Neural crest cell (in vitro differentiated cells): ENCODE data around the gene XPNPEP1. TPM values are rescaled to one million over a fixed set of nuclear protein-coding genes. Genes with fewer than 3 reads are reported as not detected.

Source experiments
- DNase-seq: peaks from one replicate; pipeline ENCODE4 v3.0.0; 2021; ENCODE audit warnings: low read depth, mixed read lengths, low spot score
- H3K27ac Mint-ChIP-seq: one replicate; pipeline ENCODE4 v1.8.0; 2021; ENCODE audit warnings: mild to moderate bottlenecking, mixed read lengths; ENCODE audit not compliant: unreplicated experiment
- H3K27me3 Mint-ChIP-seq: 2 replicates; pipeline ENCODE4 v1.8.0; 2021; ENCODE audit warnings: low read depth, mild to moderate bottlenecking, mixed read lengths
- H3K36me3 Mint-ChIP-seq: 2 replicates; pipeline ENCODE4 v1.8.0; 2021; ENCODE audit warnings: low read depth, mild to moderate bottlenecking, mixed read lengths
- H3K4me1 Mint-ChIP-seq: 2 replicates; pipeline ENCODE4 v1.8.0; 2021; ENCODE audit warnings: mixed read lengths
- H3K4me3 Mint-ChIP-seq: one replicate; pipeline ENCODE4 v1.8.0; 2021; ENCODE audit warnings: mild to moderate bottlenecking, mixed read lengths
- H3K9me3 Mint-ChIP-seq: 2 replicates; pipeline ENCODE4 v1.8.0; 2021; ENCODE audit warnings: mixed read lengths
- CTCF ChIP-seq: fragments of 200-600 bp; sonication (generic); conservative IDR thresholded peaks from 2 replicates; pipeline ENCODE4 v1.5.0; 2021; ENCODE audit warnings: antibody characterized with exemption, mild to moderate bottlenecking
- total RNA-seq: library from RNA; stranded (reverse); gene quantifications from 2 replicates; pipeline ENCODE4 v1.2.1, GENCODE V29; 2021

XPNPEP1 gene
- total RNA-seq, 1 donor from 2014 or later: 76.8 TPM

GRCh38 chr10:109932968-109933367, 9.7 kb upstream of the XPNPEP1 start:
- Mint-ChIP-seq H3K27me3 (no peaks in the 10 kb centered on the region), H3K36me3 (no peaks in the 10 kb centered on the region), H3K4me1 (peaks cover 58% of the 10 kb centered on the region), H3K27ac (no peak overlapping the region), H3K4me3 (no peak overlapping the region), H3K9me3 (no peaks in the 10 kb centered on the region)
- no peak for TF ChIP-seq CTCF
- DNase-seq: no peak

GRCh38 chr10:109932391-109932790, 9.1 kb upstream of the XPNPEP1 start:
- no peak for TF ChIP-seq CTCF
- Mint-ChIP-seq H3K4me3 (no peak overlapping the region), H3K27me3 (no peaks in the 10 kb centered on the region), H3K4me1 (peaks cover 59% of the 10 kb centered on the region), H3K36me3 (no peaks in the 10 kb centered on the region), H3K9me3 (no peaks in the 10 kb centered on the region), H3K27ac (no peak overlapping the region)
- no peak for DNase-seq

GRCh38 chr10:109931163-109931562, 7.9 kb upstream of the XPNPEP1 start:
- Mint-ChIP-seq H3K9me3 (no peaks in the 10 kb centered on the region), H3K27me3 (no peaks in the 10 kb centered on the region), H3K4me1 (peaks cover 52% of the 10 kb centered on the region), H3K4me3 (no peak overlapping the region), H3K27ac (no peak overlapping the region), H3K36me3 (no peaks in the 10 kb centered on the region)
- DNase-seq: no peak
- TF ChIP-seq CTCF: no peak

- no peaks in the 10 kb centered on the region for H3K9me3 Mint-ChIP-seq
- peaks cover 38% of the 10 kb centered on the region for H3K4me1 Mint-ChIP-seq
- H3K27ac Mint-ChIP-seq: no peak overlapping the region
Measured at GRCh38 chr10:109929501-109930219, 6.3 kb upstream of the XPNPEP1 start.

GRCh38 chr10:109928475-109928891, 5.2 kb upstream of the XPNPEP1 start:
- H3K4me3 Mint-ChIP-seq: no peak overlapping the region
- H3K27ac Mint-ChIP-seq: no peak overlapping the region
- TF ChIP-seq CTCF: no peak
- peaks cover 37% of the 10 kb centered on the region for H3K4me1 Mint-ChIP-seq
- H3K9me3 Mint-ChIP-seq: no peaks in the 10 kb centered on the region
- H3K27me3 Mint-ChIP-seq: no peaks in the 10 kb centered on the region
- no peak for DNase-seq
- no peaks in the 10 kb centered on the region for H3K36me3 Mint-ChIP-seq

More at GRCh38 chr10:109929501-109930219, 6.3 kb upstream of the XPNPEP1 start:
- no peak for DNase-seq
- Mint-ChIP-seq H3K4me3 (no peak overlapping the region), H3K36me3 (no peaks in the 10 kb centered on the region), H3K27me3 (no peaks in the 10 kb centered on the region)
- no peak for TF ChIP-seq CTCF
